HG03520 (cell line): ENCODE results near the gene KRT74.

Experiments used
- ATAC-seq: cut with Tn5 transposase; IDR thresholded peaks from one replicate; pipeline ENCODE4 v1.9.1; 2021; ENCODE audit warnings: mild to moderate bottlenecking, moderate library complexity; ENCODE audit not compliant: unreplicated experiment

The KRT74 gene

GRCh38 chr12:52522346-52523011 lies 51.2 kb downstream of the KRT74 start:
- no peak for ATAC-seq

GRCh38 chr12:52521568-52522266 lies 51.9 kb downstream of the KRT74 start:
- no peak for ATAC-seq

GRCh38 chr12:52521175-52521567 lies 52.5 kb downstream of the KRT74 start:
- ATAC-seq: no peak

GRCh38 chr12:52519826-52520662 lies 53.6 kb downstream of the KRT74 start, which contains the start of gene KRT5:
Gene KRT5 (minus strand): TSS chr12:52520394. CDS start chr12:52520296, 98 bp downstream.
- no peak for ATAC-seq

GRCh38 chr12:52519387-52519703 lies 54.3 kb downstream of the KRT74 start:
- no peak for ATAC-seq

GRCh38 chr12:52518574-52519386 lies 54.9 kb downstream of the KRT74 start:
- ATAC-seq: no peak

- ATAC-seq: no peak
Measured at GRCh38 chr12:52517888-52518287, 55.8 kb downstream of the KRT74 start.

- no peak for ATAC-seq
Measured at GRCh38 chr12:52517005-52517835, 56.4 kb downstream of the KRT74 start.

- ATAC-seq: no peak
Measured at GRCh38 chr12:52515927-52516831, 57.5 kb downstream of the KRT74 start.
